Neural cell (in vitro differentiated cells): Measurements from ENCODE around the gene NINL. TPM values are rescaled to one million over a fixed set of nuclear protein-coding genes. Genes with fewer than 3 reads are reported as not detected.

Experiments used
- H2AFZ ChIP-seq: fragments of 200-600, 300-800 bp; sonication (generic), shearing (Covaris generic); 2 replicates; pipeline ENCODE4 v1.6.0; 2014; ENCODE audit warnings: low read depth, mild to moderate bottlenecking, antibody characterized with exemption, low read length, moderate library complexity
- H3F3A ChIP-seq: fragments of 200-600 bp; shearing (Covaris generic); 2 replicates; pipeline ENCODE4 v1.6.1; 2016; ENCODE audit warnings: mild to moderate bottlenecking, moderate library complexity, mixed read lengths, antibody characterized with exemption, low read length; ENCODE audit not compliant: insufficient read depth, poor library complexity, severe bottlenecking
- H3K27ac ChIP-seq: fragments of 200-600, 300-800 bp; sonication (generic), shearing (Covaris generic); 2 replicates; pipeline ENCODE4 v1.5.1; 2014; ENCODE audit warnings: mild to moderate bottlenecking, low read length, moderate library complexity
- H3K27me3 ChIP-seq: fragments of 300-800, 200-600 bp; sonication (generic), shearing (Covaris generic); 2 replicates; pipeline ENCODE4 v1.6.0; 2014; ENCODE audit warnings: mild to moderate bottlenecking, low read depth, low read length, moderate library complexity; ENCODE audit not compliant: insufficient read depth
- H3K36me3 ChIP-seq: fragments of 300-800, 200-600 bp; sonication (generic), shearing (Covaris generic); 2 replicates; pipeline ENCODE4 v1.5.1; 2014; ENCODE audit warnings: mild to moderate bottlenecking, antibody characterized with exemption, low read length, moderate library complexity; ENCODE audit not compliant: insufficient read depth
- H3K4me2 ChIP-seq: fragments of 300-800, 200-600 bp; sonication (generic), shearing (Covaris generic); 2 replicates; pipeline ENCODE4 v1.6.0; 2014; ENCODE audit warnings: mild to moderate bottlenecking, low read length
- H3K4me3 ChIP-seq: fragments of 300-800, 200-600 bp; sonication (generic), shearing (Covaris generic); 2 replicates; pipeline ENCODE4 v1.5.1; 2014; ENCODE audit warnings: mild to moderate bottlenecking, low read length, moderate library complexity
- H3K79me2 ChIP-seq: fragments of 200-600 bp; shearing (Covaris generic); replicated peaks from 2 replicates; pipeline ENCODE4 v1.6.0; 2014; ENCODE audit warnings: mild to moderate bottlenecking, low read length, moderate library complexity; ENCODE audit not compliant: insufficient read depth
- H3K9ac ChIP-seq: fragments of 300-800, 200-600 bp; sonication (generic), shearing (Covaris generic); 2 replicates; pipeline ENCODE4 v1.6.1; 2016; ENCODE audit warnings: mild to moderate bottlenecking, low read length, mixed read lengths
- H3K9me2 ChIP-seq: fragments of 200-600 bp; shearing (Covaris generic); 2 replicates; pipeline ENCODE4 v1.6.1; 2016; ENCODE audit warnings: mild to moderate bottlenecking, low read length, mixed read lengths; ENCODE audit not compliant: insufficient read depth
- H3K9me3 ChIP-seq: fragments of 200-600, 300-800 bp; sonication (generic), shearing (Covaris generic); 2 replicates; pipeline ENCODE4 v1.6.1; 2016; ENCODE audit warnings: mild to moderate bottlenecking, mixed run types, low read length, moderate library complexity, mixed read lengths
- H4K20me1 ChIP-seq: fragments of 200-600 bp; shearing (Covaris generic); 2 replicates; pipeline ENCODE4 v1.6.1; 2016; ENCODE audit warnings: mild to moderate bottlenecking, mixed run types; ENCODE audit not compliant: insufficient read depth
- CTCF ChIP-seq: fragments of 450-650 bp; IDR thresholded peaks from 2 replicates; pipeline ENCODE4 v1.5.1; 2014; ENCODE audit warnings: antibody characterized with exemption, mild to moderate bottlenecking, moderate library complexity; ENCODE audit not compliant: poor library complexity, severe bottlenecking
- EP300 ChIP-seq: fragments of 450-650 bp; conservative IDR thresholded peaks from 2 replicates; pipeline ENCODE4 v1.6.1; 2014; ENCODE audit warnings: antibody characterized with exemption, mild to moderate bottlenecking, moderate library complexity; ENCODE audit not compliant: poor library complexity, severe bottlenecking
- EZH2 ChIP-seq: fragments of 200-600, 300-800 bp; shearing (Covaris generic), sonication (generic); IDR thresholded peaks from 2 replicates; pipeline ENCODE4 v1.6.1; 2014; ENCODE audit warnings: antibody characterized with exemption, low read length, borderline replicate concordance, mild to moderate bottlenecking; ENCODE audit not compliant: insufficient read depth, poor library complexity, severe bottlenecking
- MXI1 ChIP-seq: fragments of 450-650 bp; conservative IDR thresholded peaks from 2 replicates; pipeline ENCODE4 v1.6.1; 2014; ENCODE audit warnings: antibody characterized with exemption, mild to moderate bottlenecking; ENCODE audit not compliant: poor library complexity, severe bottlenecking
- POLR2AphosphoS5 ChIP-seq: IDR thresholded peaks from 2 replicates; pipeline ENCODE4 v1.6.1; 2012
- RAD21 ChIP-seq: fragments of 450-650 bp; conservative IDR thresholded peaks from 2 replicates; pipeline ENCODE4 v1.6.1; 2014; ENCODE audit warnings: antibody characterized with exemption, mild to moderate bottlenecking, moderate library complexity
- REST ChIP-seq: IDR thresholded peaks from 2 replicates; pipeline ENCODE4 v1.6.1; 2012; ENCODE audit warnings: borderline replicate concordance
- SMC3 ChIP-seq: fragments of 450-650 bp; conservative IDR thresholded peaks from 2 replicates; pipeline ENCODE4 v1.6.1; 2014; ENCODE audit warnings: antibody characterized with exemption, mild to moderate bottlenecking, moderate library complexity; ENCODE audit not compliant: poor library complexity
- TAF1 ChIP-seq: IDR thresholded peaks from 2 replicates; pipeline ENCODE4 v1.6.1; 2012; ENCODE audit warnings: low read depth
- polyA plus RNA-seq: library from polyadenylated mRNA; depleted of rRNA; stranded (reverse); fragments of >200 nt; gene quantifications from 2 replicates; pipeline ENCODE4 v1.2.3, GENCODE V29; 2014

NINL gene
- polyA plus RNA-seq, 1 donor from 2014 or later, result 49.6 TPM

- no peak overlapping the region for H3K4me3 ChIP-seq
- TF ChIP-seq TAF1 (no peak), REST (no peak), EZH2 (no peak), CTCF (no peak), SMC3 (no peak), POLR2AphosphoS5 (no peak), MXI1 (no peak), RAD21 (no peak), EP300 (no peak)
- H3K27ac ChIP-seq, result no peak overlapping the region
- H3K79me2 ChIP-seq, result no peaks in the 10 kb centered on the region
- H3K9me2 ChIP-seq, result no peaks in the 10 kb centered on the region
- no peaks in the 10 kb centered on the region for H3K27me3 ChIP-seq
- no peaks in the 10 kb centered on the region for H3F3A ChIP-seq
- no peak overlapping the region for H3K9ac ChIP-seq
- H3K9me3 ChIP-seq, result no peaks in the 10 kb centered on the region
- no peak overlapping the region for H2AFZ ChIP-seq
- no peaks in the 10 kb centered on the region for H4K20me1 ChIP-seq
- H3K4me2 ChIP-seq, result no peak overlapping the region
- H3K36me3 ChIP-seq, result peaks cover 4% of the 10 kb centered on the region
Measured at GRCh38 chr20:25461281-25461650, 124.1 kb downstream of the NINL start.

GRCh38 chr20:25460566-25461280 is 124.6 kb downstream of the NINL start:
- Histone ChIP-seq H3F3A (no peaks in the 10 kb centered on the region), H3K36me3 (peaks cover 4% of the 10 kb centered on the region), H3K9me3 (no peaks in the 10 kb centered on the region), H3K79me2 (no peaks in the 10 kb centered on the region), H3K27ac (no peak overlapping the region), H3K4me3 (no peak overlapping the region), H2AFZ (no peak overlapping the region), H4K20me1 (no peaks in the 10 kb centered on the region), H3K9ac (no peak overlapping the region), H3K9me2 (no peaks in the 10 kb centered on the region), H3K4me2 (no peak overlapping the region), H3K27me3 (no peaks in the 10 kb centered on the region)
- no peak for TF ChIP-seq POLR2AphosphoS5
- no peak for TF ChIP-seq RAD21
- TF ChIP-seq SMC3, result no peak
- TF ChIP-seq REST, result no peak
- TF ChIP-seq MXI1, result no peak
- no peak for TF ChIP-seq CTCF
- no peak for TF ChIP-seq EP300
- no peak for TF ChIP-seq TAF1
- TF ChIP-seq EZH2, result no peak
